ENCODE measurements around the gene SMAD7.

The SMAD7 gene

GRCh38 chr18:48929941-48930713 lies 20.6 kb downstream of the SMAD7 start:
- Histone ChIP-seq H3K9me3 (no peaks in the 10 kb centered on the region), H3K27ac (peak overlapping the region; percentile 28), H3K4me3 (ENCODE audit: low read depth in 1 of 2, low read length in 1 of 2) (no peak overlapping the region), H3K36me3 (no peaks in the 10 kb centered on the region), H3K4me1 (ENCODE audit: control insufficient read depth in 1 of 2, insufficient read depth in 1 of 2, low read depth in 1 of 2, low read length in 1 of 2) (peaks cover 90 to 94% of the 10 kb centered on the region in 2 experiments), H3K27me3 (no peaks in the 10 kb centered on the region)
- TF ChIP-seq, protein P1, sequence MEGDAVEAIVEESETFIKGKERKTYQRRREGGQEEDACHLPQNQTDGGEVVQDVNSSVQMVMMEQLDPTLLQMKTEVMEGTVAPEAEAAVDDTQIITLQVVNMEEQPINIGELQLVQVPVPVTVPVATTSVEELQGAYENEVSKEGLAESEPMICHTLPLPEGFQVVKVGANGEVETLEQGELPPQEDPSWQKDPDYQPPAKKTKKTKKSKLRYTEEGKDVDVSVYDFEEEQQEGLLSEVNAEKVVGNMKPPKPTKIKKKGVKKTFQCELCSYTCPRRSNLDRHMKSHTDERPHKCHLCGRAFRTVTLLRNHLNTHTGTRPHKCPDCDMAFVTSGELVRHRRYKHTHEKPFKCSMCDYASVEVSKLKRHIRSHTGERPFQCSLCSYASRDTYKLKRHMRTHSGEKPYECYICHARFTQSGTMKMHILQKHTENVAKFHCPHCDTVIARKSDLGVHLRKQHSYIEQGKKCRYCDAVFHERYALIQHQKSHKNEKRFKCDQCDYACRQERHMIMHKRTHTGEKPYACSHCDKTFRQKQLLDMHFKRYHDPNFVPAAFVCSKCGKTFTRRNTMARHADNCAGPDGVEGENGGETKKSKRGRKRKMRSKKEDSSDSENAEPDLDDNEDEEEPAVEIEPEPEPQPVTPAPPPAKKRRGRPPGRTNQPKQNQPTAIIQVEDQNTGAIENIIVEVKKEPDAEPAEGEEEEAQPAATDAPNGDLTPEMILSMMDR (IDR thresholded peaks at IDR 0.05) = no peak

- H3K9me3 ChIP-seq = no peaks in the 10 kb centered on the region
- peak overlapping the region; percentile 60 for H3K27ac ChIP-seq
- no peaks in the 10 kb centered on the region for H3K36me3 ChIP-seq
- no peak overlapping the region for H3K4me3 ChIP-seq (ENCODE audit: low read depth in 1 of 2, low read length in 1 of 2)
- no peaks in the 10 kb centered on the region for H3K27me3 ChIP-seq
- H3K4me1 ChIP-seq (ENCODE audit: control insufficient read depth in 1 of 2, insufficient read depth in 1 of 2, low read depth in 1 of 2, low read length in 1 of 2) = peaks cover 90 to 94% of the 10 kb centered on the region in 2 experiments
- TF ChIP-seq, protein P1 (IDR thresholded peaks at IDR 0.05) = no peak
Measured at GRCh38 chr18:48929212-48929612, 21.6 kb downstream of the SMAD7 start.

DNA sequence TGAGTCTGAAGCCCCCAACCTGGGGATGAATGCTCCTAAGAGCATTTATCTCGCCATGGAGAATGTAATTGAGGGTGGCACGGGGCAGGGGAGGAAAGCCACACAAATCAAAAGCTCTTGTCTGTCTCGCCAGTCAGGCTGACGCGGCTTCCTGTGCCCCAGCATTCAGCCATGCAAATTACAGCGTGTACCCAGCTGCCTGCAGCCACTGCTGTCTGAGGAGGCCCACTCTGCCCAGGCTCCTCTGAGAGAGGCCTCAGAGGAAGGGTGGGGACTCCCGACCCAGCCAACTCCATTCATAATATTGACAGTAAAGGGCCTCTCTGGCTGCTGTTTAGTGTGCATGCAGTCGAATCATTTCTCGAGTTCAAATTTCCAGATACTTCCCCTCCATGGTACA lies 22.0 kb downstream of the SMAD7 start:
- H3K36me3 ChIP-seq = no peaks in the 10 kb centered on the region
- H3K9me3 ChIP-seq = no peaks in the 10 kb centered on the region
- TF ChIP-seq, protein P1 (IDR thresholded peaks at IDR 0.05) = no peak
- H3K4me1 ChIP-seq (ENCODE audit: control insufficient read depth in 1 of 2, insufficient read depth in 1 of 2, low read depth in 1 of 2, low read length in 1 of 2) = peaks cover 89 to 94% of the 10 kb centered on the region in 2 experiments
- H3K27ac ChIP-seq = peak overlapping the region; percentile 60
- peak overlapping the region in 1 of 2 experiments; percentile 18 for H3K4me3 ChIP-seq (ENCODE audit: low read depth in 1 of 2, low read length in 1 of 2)
- H3K27me3 ChIP-seq = no peaks in the 10 kb centered on the region

GRCh38 chr18:48927286-48928080 lies 23.3 kb downstream of the SMAD7 start:
- no peaks in the 10 kb centered on the region for H3K36me3 ChIP-seq

DNA sequence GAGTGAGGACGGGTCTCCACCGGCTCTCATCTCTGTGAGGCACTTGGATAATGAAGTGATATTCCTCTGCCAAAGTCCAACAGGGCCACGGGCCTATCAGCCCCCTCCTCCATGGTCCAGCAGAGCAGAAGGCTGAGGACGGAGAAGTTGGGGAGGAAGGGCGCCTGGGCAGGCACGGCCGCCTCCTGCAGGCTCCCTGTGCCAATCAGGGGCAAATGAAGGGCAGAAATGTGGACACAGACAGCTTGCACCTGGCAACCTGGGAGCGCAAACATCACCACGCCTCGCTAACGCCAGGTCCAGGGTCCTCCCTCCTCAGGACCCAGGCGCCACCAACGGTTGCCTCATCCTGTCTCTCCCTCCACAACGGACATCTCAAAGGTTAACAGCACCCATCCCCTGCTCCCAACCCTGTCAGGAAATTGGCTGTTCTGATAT lies 24.3 kb downstream of the SMAD7 start:
- Histone ChIP-seq H3K27ac (peak overlapping the region; percentile 18), H3K9me3 (no peaks in the 10 kb centered on the region), H3K36me3 (peaks cover under 1% of the 10 kb centered on the region), H3K27me3 (no peaks in the 10 kb centered on the region), H3K4me1 (ENCODE audit: control insufficient read depth in 1 of 2, insufficient read depth in 1 of 2, low read depth in 1 of 2, low read length in 1 of 2) (peaks cover 89 to 91% of the 10 kb centered on the region in 2 experiments), H3K4me3 (ENCODE audit: low read depth in 1 of 2, low read length in 1 of 2) (no peak overlapping the region)
- TF ChIP-seq, protein P1 (IDR thresholded peaks at IDR 0.05) = no peak

More at GRCh38 chr18:48927286-48928080, 23.3 kb downstream of the SMAD7 start:
- no peak overlapping the region for H3K27ac ChIP-seq
- H3K27me3 ChIP-seq = no peaks in the 10 kb centered on the region
- H3K4me3 ChIP-seq (ENCODE audit: low read depth in 1 of 2, low read length in 1 of 2) = no peak overlapping the region
- H3K4me1 ChIP-seq (ENCODE audit: control insufficient read depth in 1 of 2, insufficient read depth in 1 of 2, low read depth in 1 of 2, low read length in 1 of 2) = peaks cover 89 to 94% of the 10 kb centered on the region in 2 experiments
- no peaks in the 10 kb centered on the region for H3K9me3 ChIP-seq
- TF ChIP-seq, protein P1 (IDR thresholded peaks at IDR 0.05) = no peak

Data from neutrophil (primary cell).